ENCODE results near the gene LRRC9.

- TF ChIP-seq GATA3 (IDR thresholded peaks at IDR 0.05; ENCODE audit: low read depth, low read length): no peak
- no peak for TF ChIP-seq GATA2 (IDR thresholded peaks at IDR 0.05; ENCODE audit: low read depth, low read length)
Observed at GRCh38 chr14:59983048-59983447, 63.1 kb downstream of the LRRC9 start.

Measured in SH-SY5Y (cell line).